ENCODE measurements around the gene PHLDB3. TPM values are rescaled to one million over a fixed set of nuclear protein-coding genes. Genes with fewer than 3 reads are reported as not detected.

The PHLDB3 gene
- total RNA-seq, 1 experiment from 2014 or later: 33.1 TPM

DNA sequence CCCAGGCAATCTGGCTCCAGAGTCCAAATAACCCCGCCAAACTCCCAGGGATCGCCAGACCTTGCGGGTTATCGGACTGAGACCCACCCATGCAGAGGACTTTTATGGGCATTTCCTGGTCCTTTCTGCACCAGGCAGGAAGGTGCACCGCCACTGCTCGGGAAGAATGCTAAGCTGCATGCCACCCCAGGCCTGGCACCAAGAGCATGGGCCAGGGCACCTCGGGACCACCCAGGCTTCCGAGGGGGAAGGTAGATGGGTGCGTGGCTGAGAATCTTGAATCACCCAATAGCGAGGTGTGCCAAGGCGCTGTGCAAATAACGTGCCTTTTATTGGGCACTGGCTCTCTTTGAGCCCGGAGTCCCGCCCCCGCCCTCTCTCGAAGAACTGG is 28.0 kb upstream of the PHLDB3 start:
- Mint-ChIP-seq H3K27me3 (ENCODE audit: insufficient read depth, unreplicated experiment) (no peaks in the 10 kb centered on the region), H3K4me1 (ENCODE audit: low read depth, unreplicated experiment) (peaks cover 6% of the 10 kb centered on the region)

DNA sequence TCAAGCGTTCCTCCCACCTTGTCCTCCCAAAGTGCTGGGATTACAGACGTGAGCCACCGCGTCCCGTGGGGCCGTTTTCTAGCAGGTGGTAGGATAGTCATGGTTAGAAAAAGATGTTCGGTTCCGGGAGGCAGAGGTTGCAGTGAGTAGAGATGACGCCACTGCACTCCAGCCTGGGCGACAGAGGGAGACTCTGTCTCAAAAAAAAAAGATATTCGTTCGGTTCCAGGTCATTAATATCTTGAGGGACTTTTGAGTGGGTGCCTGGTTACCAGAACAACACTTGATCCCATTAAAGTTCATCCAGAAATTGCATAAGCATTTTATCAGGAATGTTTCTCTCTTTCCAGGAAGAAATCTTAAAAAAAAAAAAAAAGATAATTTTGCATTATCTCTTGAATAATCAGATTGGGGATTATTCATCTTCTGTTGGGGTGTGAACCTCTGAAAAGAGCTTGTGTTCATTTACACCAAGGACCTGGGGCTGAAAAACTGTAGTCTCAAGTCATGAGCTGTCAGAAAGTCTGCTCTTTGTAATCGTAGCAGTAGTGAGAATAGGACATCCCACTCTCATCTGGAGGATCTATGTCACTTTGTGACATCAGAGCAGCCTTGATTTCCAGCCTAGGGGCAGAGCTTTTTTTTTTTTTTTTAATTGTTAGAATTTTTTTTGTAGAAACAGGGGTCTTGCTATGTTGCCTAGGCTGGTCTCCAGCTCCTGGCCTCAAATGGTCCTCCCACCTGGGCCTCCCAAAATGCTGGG is 23.5 kb upstream of the PHLDB3 start:
- Histone ChIP-seq H3K9me3 (no peaks in the 10 kb centered on the region), H3K27me3 (replicated peaks; ENCODE audit: control insufficient read depth, insufficient read depth, low read length) (no peaks in the 10 kb centered on the region), H3K4me1 (peaks cover 16% of the 10 kb centered on the region), H3K4me3 (ENCODE audit: low read depth, low read length) (0 out of 2 replicates have a peak overlapping the region, but pooled peaks have one; percentile 5), H3K36me3 (ENCODE audit: control insufficient read depth, insufficient read depth, low read length) (no peaks in the 10 kb centered on the region)
- DNase-seq: no peak
- TF ChIP-seq CTCF (IDR thresholded peaks at IDR 0.05; ENCODE audit: insufficient read depth in 1 of 2, low read depth in 1 of 2, low read length in 1 of 2, severe bottlenecking in 1 of 2, unreplicated experiment in 1 of 2): no peak
- Mint-ChIP-seq H3K27ac (ENCODE audit: unreplicated experiment) (peak overlapping the region; percentile 93), H3K4me1 (ENCODE audit: low read depth, unreplicated experiment) (peaks cover 18% of the 10 kb centered on the region), H3K4me3 (ENCODE audit: unreplicated experiment) (peak overlapping the region; percentile 98), H3K9me3 (ENCODE audit: unreplicated experiment) (no peaks in the 10 kb centered on the region), H3K27me3 (ENCODE audit: insufficient read depth, unreplicated experiment) (no peaks in the 10 kb centered on the region), H3K36me3 (ENCODE audit: insufficient read depth, unreplicated experiment) (peaks cover 21% of the 10 kb centered on the region)
- intact Hi-C loops (cut with micrococcal nuclease; ENCODE audit: unreplicated experiment): loop anchor here (5.0 kb wide), 1 partner anchor 66 kb away; no protein-coding TSS in a partner anchor
- no TSS peak for BruUV-seq (replicated peaks)
- ChIA-PET POLR2A (interaction anchor here (0.7 kb wide), 1 partner anchor 140 kb away, joined by 3 read pairs; no protein-coding TSS in a partner anchor), CTCF (interaction anchor here (0.6 to 1.3 kb wide), 2 partner anchors 81 to 1242 kb away, joined by 5 read pairs; no protein-coding TSS in a partner anchor)

More for the DNA sequence above, 28.0 kb upstream of the PHLDB3 start:
- BruUV-seq (replicated peaks): no TSS peak
- peak in 1 of 2 experiments; percentile 36 for DNase-seq
- no peaks in the 10 kb centered on the region for H3K27me3 ChIP-seq (replicated peaks; ENCODE audit: control insufficient read depth, insufficient read depth, low read length)
- no peak for TF ChIP-seq CTCF (IDR thresholded peaks at IDR 0.05; ENCODE audit: insufficient read depth in 1 of 2, low read depth in 1 of 2, low read length in 1 of 2, severe bottlenecking in 1 of 2, unreplicated experiment in 1 of 2)
- 0 out of 2 replicates have a peak, but pooled peaks cover 4% of the 10 kb centered on the region for H3K4me1 ChIP-seq
- peaks cover 30% of the 10 kb centered on the region for H3K36me3 Mint-ChIP-seq (ENCODE audit: insufficient read depth, unreplicated experiment)
- intact Hi-C loops (cut with micrococcal nuclease; ENCODE audit: unreplicated experiment): loop anchor here (2.0 to 10.0 kb wide), 2 partner anchors 28 to 122 kb away; partner anchors contain the start of gene PHLDB3
- CTCF ChIA-PET: interaction anchor here (0.9 to 2.4 kb wide), 9 partner anchors 13 to 147 kb away, joined by 3 to 14 read pairs (median 9); partner anchors contain the start of genes IRGQ, PHLDB3 and ZNF576
- POLR2A ChIA-PET: interaction anchor here (0.6 to 2.1 kb wide), 5 partner anchors 23 to 772 kb away, joined by 5 to 10 read pairs (median 8); partner anchors contain the start of genes IRGQ, PHLDB3, ZNF235 and ZNF576
- peak overlapping the region; percentile 96 for H3K27ac Mint-ChIP-seq (ENCODE audit: unreplicated experiment)
- no peaks in the 10 kb centered on the region for H3K36me3 ChIP-seq (ENCODE audit: control insufficient read depth, insufficient read depth, low read length)
- peak overlapping the region; percentile 60 for H3K4me3 ChIP-seq (ENCODE audit: low read depth, low read length)
- no peaks in the 10 kb centered on the region for H3K9me3 ChIP-seq
- H3K9me3 Mint-ChIP-seq (ENCODE audit: unreplicated experiment): no peaks in the 10 kb centered on the region
- H3K4me3 Mint-ChIP-seq (ENCODE audit: unreplicated experiment): peak overlapping the region; percentile 96

All from Caco-2 (cell line).